Keratinocyte (primary cell): Measurements from ENCODE around the gene IL17RC.

Experiments
- EZH2 ChIP-seq: IDR thresholded peaks from one replicate; pipeline ENCODE4 v1.6.1; 2012; ENCODE audit warnings: inconsistent platforms, mild to moderate bottlenecking, low read length, moderate library complexity
- TF ChIP-seq, protein P1 (sequence below), 3 experiments: IDR thresholded peaks in 1 of 3; conservative IDR thresholded peaks in 1 of 3; optimal IDR thresholded peaks in 1 of 3; 2 replicates in 2 of 3; 3 replicates in 1 of 3; pipeline versions ENCODE3 to v1.5.1; 2011; ENCODE audit warnings: low read length in 3 of 3, mild to moderate bottlenecking in 3 of 3, moderate library complexity in 2 of 3, control low read depth in 1 of 3, inconsistent platforms in 1 of 3; ENCODE audit not compliant: insufficient read depth in 2 of 3; ENCODE audit errors: extremely low read depth in 1 of 3

DNA sequence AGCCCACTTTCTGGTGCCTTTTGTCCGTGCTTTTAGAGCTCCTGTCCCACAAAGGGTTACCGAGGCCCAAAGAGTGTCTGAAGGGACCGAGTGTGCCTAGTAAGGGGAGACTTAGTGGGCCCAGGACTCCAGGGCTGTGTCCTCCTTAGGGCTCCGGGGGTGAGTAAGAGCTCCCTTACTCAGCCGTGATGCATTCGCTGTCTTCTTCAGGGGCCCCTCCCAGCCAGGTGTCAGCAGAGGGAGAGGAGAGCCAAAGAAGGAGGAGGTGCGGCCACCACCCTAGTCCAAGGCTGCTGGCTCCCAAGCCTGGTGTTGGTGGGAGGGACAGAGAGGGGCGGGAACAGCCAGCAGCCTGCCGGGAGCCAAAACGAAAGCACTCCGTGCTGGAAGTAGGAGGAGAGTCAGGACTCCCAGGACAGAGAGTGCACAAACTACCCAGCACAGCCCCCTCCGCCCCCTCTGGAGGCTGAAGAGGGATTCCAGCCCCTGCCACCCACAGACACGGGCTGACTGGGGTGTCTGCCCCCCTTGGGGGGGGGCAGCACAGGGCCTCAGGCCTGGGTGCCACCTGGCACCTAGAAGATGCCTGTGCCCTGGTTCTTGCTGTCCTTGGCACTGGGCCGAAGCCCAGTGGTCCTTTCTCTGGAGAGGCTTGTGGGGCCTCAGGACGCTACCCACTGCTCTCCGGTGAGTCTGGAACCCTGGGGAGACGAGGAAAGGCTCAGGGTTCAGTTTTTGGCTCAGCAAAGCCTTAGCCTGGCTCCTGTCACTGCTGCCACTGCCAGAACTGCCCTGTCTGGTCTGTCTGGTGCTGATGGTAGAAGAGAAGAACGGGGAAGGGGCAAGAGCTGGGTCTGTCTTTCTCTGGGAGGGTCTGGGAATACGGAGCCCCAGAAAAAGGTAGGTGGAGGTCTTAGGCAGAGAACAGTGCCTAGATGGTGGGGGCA is at the start of gene IL17RC:
- TF ChIP-seq, protein P1, sequence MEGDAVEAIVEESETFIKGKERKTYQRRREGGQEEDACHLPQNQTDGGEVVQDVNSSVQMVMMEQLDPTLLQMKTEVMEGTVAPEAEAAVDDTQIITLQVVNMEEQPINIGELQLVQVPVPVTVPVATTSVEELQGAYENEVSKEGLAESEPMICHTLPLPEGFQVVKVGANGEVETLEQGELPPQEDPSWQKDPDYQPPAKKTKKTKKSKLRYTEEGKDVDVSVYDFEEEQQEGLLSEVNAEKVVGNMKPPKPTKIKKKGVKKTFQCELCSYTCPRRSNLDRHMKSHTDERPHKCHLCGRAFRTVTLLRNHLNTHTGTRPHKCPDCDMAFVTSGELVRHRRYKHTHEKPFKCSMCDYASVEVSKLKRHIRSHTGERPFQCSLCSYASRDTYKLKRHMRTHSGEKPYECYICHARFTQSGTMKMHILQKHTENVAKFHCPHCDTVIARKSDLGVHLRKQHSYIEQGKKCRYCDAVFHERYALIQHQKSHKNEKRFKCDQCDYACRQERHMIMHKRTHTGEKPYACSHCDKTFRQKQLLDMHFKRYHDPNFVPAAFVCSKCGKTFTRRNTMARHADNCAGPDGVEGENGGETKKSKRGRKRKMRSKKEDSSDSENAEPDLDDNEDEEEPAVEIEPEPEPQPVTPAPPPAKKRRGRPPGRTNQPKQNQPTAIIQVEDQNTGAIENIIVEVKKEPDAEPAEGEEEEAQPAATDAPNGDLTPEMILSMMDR (optimal IDR thresholded peaks at IDR 0.05 in 1 of 3, IDR thresholded peaks at IDR 0.05 in 1 of 3, conservative IDR thresholded peaks at IDR 0.05 in 1 of 3; ENCODE audit: extremely low read depth in 1 of 3, insufficient read depth in 2 of 3, low read length in 3 of 3) = no peak
- no peak for TF ChIP-seq EZH2
